ENCODE measurements around the gene ERCC1. TPM values are rescaled to one million over a fixed set of nuclear protein-coding genes. Genes with fewer than 3 reads are reported as not detected.

Gene ERCC1
- total RNA-seq, 1 experiment from 2014 or later, result 103 TPM

DNA sequence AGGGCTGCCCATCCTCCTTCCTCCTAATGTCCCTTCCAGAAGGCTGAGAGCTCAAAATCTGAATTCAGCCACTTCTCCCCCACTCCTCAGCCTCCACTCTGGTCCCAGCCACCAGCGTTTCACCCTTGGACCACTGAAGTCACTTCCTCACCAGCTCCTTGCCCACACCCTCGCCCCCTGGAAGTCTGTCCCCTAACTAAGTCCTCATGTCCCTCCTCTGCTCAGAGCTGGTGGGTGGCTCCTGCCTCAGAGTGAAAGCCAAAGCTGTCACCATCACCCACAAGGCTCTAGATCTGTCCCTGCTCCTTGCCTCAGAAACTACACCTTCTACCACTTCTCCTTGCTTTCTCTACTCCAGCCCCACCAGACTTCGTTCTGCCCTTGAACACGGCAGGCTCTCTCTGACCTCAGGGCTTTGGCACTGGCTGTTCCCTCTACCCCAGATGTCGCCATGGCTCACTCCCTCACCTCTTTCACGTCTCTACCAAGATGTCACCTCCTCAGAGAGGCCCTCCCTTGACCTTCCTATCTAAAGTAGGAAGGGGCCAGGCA is 1.7 kb downstream of the ERCC1 start:
- intact Hi-C loops (cut with micrococcal nuclease), result no loop called here
- H3K79me2 ChIP-seq (ENCODE audit: insufficient read depth, low read length), result peaks cover 32% of the 10 kb centered on the region
- no peaks in the 10 kb centered on the region for H4K20me1 ChIP-seq (ENCODE audit: insufficient read depth)

More for the DNA sequence above, 1.7 kb downstream of the ERCC1 start:
- Histone ChIP-seq H3K36me3 (ENCODE audit: control insufficient read depth in 1 of 2, insufficient read depth in 2 of 2, low read length in 2 of 2) (peaks cover 9 to 14% of the 10 kb centered on the region in 2 experiments; a peak in 3 of 4 replicates), H2AFZ (ENCODE audit: low read depth, low read length, poor library complexity, severe bottlenecking) (no peak overlapping the region), H3K9me3 (ENCODE audit: control insufficient read depth in 1 of 2, insufficient read depth in 1 of 2, low read depth in 1 of 2, low read length in 2 of 2) (no peaks in the 10 kb centered on the region), H3K27me3 (ENCODE audit: insufficient read depth, low read length) (no peaks in the 10 kb centered on the region), H3K4me1 (ENCODE audit: control insufficient read depth in 1 of 2, insufficient read depth in 2 of 2, low read length in 2 of 2) (peaks cover 34 to 64% of the 10 kb centered on the region in 2 experiments), H3K9ac (ENCODE audit: low read length) (peak overlapping the region; percentile 7; the same call in 1 of the 2 replicates), H3K4me3 (replicated peaks in 1 of 2; ENCODE audit: low read depth in 1 of 2, low read length in 2 of 2) (peak overlapping the region; percentile 25 to 93; a peak in 3 of 4 replicates), H3K4me2 (ENCODE audit: low read length) (peak overlapping the region; percentile 100), H3K9me2 (ENCODE audit: insufficient read depth) (no peaks in the 10 kb centered on the region), H3K27ac (ENCODE audit: low read depth, low read length) (peak overlapping the region; percentile 41)
- POLR2A ChIA-PET, result interaction anchor here (0.7 to 0.8 kb wide), 2 partner anchors 9 to 15 kb away, joined by 3 read pairs; no protein-coding TSS in a partner anchor
- RAD21 ChIA-PET (ENCODE audit: low non-redundant PET in 1 of 2, low total read pairs in 2 of 2, uncharacterized antibody in 2 of 2, unreplicated experiment in 2 of 2), result no interaction called here
- TF ChIP-seq EZH2phosphoT487 (IDR thresholded peaks at IDR 0.05; ENCODE audit: borderline replicate concordance), result no peak
- TF ChIP-seq POLR2AphosphoS5 (IDR thresholded peaks at IDR 0.05; ENCODE audit: low read depth, low read length), result no peak
- TF ChIP-seq EGR1 (IDR thresholded peaks at IDR 0.05; ENCODE audit: low read depth), result no peak
- no peak for TF ChIP-seq EZH2 (IDR thresholded peaks at IDR 0.05)
- TF ChIP-seq ELF1 (IDR thresholded peaks at IDR 0.05; ENCODE audit: borderline replicate concordance, low read depth), result no peak
- TF ChIP-seq FOSL1 (IDR thresholded peaks at IDR 0.05; ENCODE audit: low read depth), result no peak
- TF ChIP-seq ZFX (IDR thresholded peaks at IDR 0.05), result no peak
- TF ChIP-seq SRF (IDR thresholded peaks at IDR 0.05; ENCODE audit: low read depth), result no peak
- no peak for TF ChIP-seq YY1 (IDR thresholded peaks at IDR 0.05; ENCODE audit: extremely low read depth, insufficient replicate concordance, low read depth, low read length)
- TF ChIP-seq MAX (IDR thresholded peaks at IDR 0.05), result no peak
- no peak for TF ChIP-seq REST (IDR thresholded peaks at IDR 0.05; ENCODE audit: low read depth)
- no peak for TF ChIP-seq TCF7L2 (IDR thresholded peaks at IDR 0.05; ENCODE audit: borderline replicate concordance, extremely low read depth, insufficient read depth, insufficient read length)
- TF ChIP-seq SIN3A (IDR thresholded peaks at IDR 0.05; ENCODE audit: low read depth), result no peak
- no peak for TF ChIP-seq RAD21 (IDR thresholded peaks at IDR 0.05; ENCODE audit: low read depth)
- no peak for TF ChIP-seq CTCF (IDR thresholded peaks at IDR 0.05 in 2 of 3, conservative IDR thresholded peaks at IDR 0.05 in 1 of 3; ENCODE audit: borderline replicate concordance in 1 of 3, insufficient read depth in 1 of 3, low read depth in 2 of 3, low read length in 2 of 3)
- TF ChIP-seq ATF3 (IDR thresholded peaks at IDR 0.05), result no peak
- TF ChIP-seq CBX3 (IDR thresholded peaks at IDR 0.05; ENCODE audit: low read depth), result no peak
- no peak for TF ChIP-seq ZBTB33 (IDR thresholded peaks at IDR 0.05; ENCODE audit: extremely low read depth, insufficient replicate concordance, low read length)
- no peak for DNase-seq (ENCODE audit: low read depth, low spot score)
- no peak for ATAC-seq
- CTCF ChIA-PET, result no interaction called here
- no TSS peak for BruUV-seq (replicated peaks)
